NCI-H82 treated with DMSO at 0.1 percent for 48 hours (cell line): ENCODE results near the gene CALD1.

Experiments
- DNase-seq: peaks from one replicate; lab custom pipeline; 2025; ENCODE audit not compliant: unreplicated experiment; lab: John Stamatoyannopoulos, UW

CALD1 gene

DNA sequence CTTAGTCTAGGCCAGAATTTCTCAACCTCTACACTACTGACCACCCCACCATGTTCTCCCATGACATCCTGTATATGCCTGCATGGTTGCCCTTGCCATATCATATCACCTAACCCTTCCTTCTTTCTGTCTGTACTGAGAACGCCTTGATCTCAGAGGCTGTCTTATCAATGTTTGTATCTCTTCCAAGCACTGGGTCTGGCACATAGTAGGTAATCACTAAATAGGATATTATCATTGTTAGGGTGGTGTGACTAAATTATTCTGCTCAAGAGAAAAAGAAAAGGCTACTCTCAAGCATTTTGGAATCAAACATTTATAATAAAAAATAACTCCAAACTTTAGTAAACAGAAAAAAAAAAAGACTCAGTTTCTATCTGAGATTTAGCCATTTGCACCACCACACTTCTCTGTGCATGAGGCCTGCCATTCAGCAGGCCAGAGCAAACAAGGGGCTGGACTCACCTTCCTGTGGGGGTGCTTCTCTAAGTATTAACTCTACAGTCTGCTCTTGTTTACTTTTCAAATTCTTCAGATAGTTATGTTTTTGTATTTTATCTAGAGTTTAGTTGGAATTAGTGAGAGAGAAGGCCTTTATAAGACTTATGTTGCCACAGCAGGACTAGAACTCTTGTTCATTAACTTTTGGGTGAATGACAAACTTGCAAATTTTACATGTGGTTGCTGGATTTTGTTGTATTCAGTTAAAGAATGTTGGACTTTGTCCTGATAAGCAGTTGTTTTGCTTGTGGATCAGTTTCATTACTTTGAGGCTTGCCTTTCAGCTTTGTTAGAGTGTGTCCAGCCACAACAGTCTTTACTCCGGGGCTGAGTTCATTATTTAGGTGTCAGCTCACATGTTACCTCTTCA is 212.3 kb downstream of the CALD1 start:
- no peak for DNase-seq

DNA sequence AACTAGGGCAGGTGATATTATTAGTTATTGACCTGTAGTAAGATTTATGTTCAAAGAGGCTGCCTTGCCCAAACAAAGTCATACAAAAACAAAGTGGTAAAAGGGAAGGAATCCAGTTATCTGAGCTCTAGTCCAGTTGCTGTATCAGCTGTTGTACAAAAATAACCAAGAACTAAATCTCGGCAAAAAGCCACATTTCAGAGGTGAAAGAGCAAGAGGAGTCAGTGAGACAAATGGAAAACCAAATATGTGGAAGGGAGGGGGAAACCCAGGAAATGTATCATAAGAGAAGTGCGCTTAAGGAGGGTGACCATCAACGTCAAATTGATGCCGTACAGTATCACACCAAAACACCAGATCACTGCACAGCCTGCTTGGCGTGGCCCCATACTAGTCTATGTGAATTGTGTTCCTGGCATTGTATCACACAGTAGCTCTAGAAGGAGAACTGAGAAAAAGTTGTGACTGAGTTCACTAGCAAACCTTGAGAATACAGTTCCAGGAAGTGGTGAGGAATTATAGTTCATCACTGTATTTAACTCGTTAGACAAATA is 213.3 kb downstream of the CALD1 start:
- no peak for DNase-seq

GRCh38 chr7:134993877-134994456 is 214.5 kb downstream of the CALD1 start:
- DNase-seq = no peak

- DNase-seq = no peak
These were observed 216.0 kb downstream of the CALD1 start for GRCh38 chr7:134995239-134996096.

GRCh38 chr7:134996097-134996550 is 216.7 kb downstream of the CALD1 start:
- no peak for DNase-seq

DNA sequence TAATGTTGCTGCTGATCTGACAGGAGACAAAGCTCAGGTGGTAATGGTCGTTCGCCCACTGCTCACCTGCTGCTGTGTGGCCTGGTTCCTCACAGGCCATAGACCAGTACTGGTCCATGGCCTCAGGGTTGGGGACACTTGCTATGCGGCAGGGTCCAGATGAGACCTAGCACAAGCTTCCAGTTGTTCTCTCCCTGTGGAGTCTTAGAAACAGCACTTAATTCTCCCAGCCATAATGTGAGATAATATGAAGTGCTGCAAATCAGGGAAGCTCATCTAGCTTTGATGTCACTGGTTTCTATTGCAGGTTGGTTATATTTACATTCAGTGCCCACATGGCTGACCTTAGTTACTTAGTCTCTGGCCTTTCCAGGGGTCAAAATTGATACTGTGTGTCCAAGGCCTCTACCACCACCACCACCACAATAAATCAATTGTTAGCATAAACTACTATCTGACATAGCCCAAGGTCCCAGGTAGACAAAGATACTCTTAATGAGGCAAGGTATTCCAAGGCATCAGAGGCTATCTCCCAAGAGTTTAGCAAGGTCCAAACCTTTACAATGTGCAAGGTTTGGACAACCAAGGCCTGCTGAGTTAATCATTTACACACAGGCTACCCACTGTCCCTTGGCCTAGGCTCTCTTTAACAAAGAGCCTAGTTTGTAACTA is 217.9 kb downstream of the CALD1 start:
- no peak for DNase-seq

GRCh38 chr7:134999136-134999535 is 219.7 kb downstream of the CALD1 start:
- no peak for DNase-seq

DNA sequence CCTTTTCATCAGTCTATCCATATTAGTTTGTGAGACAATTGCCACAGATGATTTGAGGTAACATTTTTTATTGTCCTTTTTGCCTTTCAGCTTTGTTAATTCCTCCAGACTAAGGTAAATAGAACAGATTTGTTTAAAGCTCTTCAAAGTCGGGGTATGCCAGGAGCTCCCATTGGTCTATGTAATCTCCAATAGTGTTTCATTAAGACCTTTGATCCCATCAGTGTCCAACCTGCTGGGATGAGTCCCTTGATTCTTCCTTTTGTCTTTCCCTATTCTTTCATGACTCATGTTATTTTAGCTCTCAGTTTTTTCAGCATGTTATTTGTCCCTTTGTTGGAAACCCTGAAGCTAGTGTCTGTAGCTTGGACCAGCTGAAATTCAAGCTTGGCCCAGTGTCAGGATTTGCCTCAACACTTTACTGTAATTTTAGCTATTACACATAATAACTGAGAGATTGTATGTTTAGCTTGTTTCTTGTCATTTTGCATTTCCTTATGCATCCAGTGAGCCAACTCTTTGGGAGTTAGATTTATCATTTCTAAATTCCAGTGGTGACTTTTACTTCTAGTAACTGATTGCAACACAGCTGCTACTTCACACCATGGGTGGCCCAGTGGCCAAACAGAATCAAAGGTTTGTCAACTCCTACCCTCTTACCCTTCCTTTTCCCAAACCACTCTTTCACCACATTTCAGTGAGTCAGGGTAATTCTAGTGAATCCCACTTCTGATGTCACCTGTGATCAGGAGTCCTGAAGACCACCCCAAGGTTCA is 222.1 kb downstream of the CALD1 start:
- no peak for DNase-seq

DNA sequence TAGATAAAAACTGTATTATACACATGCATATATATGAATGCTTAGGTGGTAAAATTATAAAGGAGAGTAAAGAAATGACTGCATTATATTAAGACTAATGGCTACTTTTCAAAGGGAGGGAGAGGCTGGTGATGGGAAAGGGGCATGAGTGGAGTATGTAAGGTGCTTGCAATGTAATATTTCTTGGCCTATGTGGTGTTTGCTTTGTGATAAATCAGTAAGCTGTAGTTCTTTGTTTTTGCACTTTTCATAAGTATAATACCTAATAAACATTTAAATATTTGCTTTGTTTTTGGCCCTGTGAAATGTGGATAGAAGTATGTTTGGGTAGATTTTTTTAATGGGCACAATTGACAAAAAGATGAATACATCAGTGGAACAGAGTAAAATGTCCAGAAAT is 232.8 kb downstream of the CALD1 start:
- DNase-seq = no peak
